ENCODE measurements around the gene SYNPR. TPM values are rescaled to one million over a fixed set of nuclear protein-coding genes. Genes with fewer than 3 reads are reported as not detected.

Gene SYNPR
- total RNA-seq, 3 donors from 2014 or later: not detected

DNA sequence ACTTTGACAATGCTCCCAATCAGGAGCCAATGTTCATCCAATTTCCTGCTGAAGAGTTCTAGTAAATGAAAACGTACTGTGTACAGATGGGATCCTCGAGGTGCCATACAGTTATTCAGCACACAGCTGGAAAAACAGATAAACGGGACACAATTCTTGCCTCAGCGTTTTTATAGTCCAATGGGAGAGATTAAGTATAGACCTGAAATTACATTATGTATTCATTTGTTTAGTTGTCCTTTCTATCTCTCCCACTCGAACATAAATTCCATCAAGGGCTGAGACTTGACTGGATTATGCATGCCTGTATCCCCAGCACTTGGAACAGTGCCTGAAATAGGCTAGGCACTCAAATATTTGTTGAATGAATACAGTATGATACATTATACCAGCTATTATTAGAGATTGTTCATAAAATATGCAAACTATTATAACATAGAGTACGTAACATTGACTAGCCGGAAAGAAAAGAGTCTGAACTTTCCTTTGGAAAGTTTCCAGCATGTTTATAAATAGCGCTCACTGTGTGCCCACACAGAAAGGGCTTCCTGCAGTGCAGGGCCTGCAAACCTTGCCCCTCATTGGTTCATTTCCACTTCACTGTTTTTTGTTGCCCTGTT lies 346.9 kb downstream of the SYNPR start:
- no peak for DNase-seq (ENCODE audit: low spot score in 2 of 2)
- Histone ChIP-seq H3K27ac (no peak overlapping the region), H3K4me1 (no peaks in the 10 kb centered on the region), H3K4me3 (no peak overlapping the region), H3K36me3 (no peaks in the 10 kb centered on the region), H3K27me3 (no peaks in the 10 kb centered on the region), H3K9me3 (no peaks in the 10 kb centered on the region)
- intact Hi-C loops (cut with DNase I; ENCODE audit: low total_unique reads): no loop called here
- no peak for TF ChIP-seq POLR2A (IDR thresholded peaks at IDR 0.05)
- no peak for TF ChIP-seq POLR2AphosphoS5 (IDR thresholded peaks at IDR 0.05)
- TF ChIP-seq, protein P1, sequence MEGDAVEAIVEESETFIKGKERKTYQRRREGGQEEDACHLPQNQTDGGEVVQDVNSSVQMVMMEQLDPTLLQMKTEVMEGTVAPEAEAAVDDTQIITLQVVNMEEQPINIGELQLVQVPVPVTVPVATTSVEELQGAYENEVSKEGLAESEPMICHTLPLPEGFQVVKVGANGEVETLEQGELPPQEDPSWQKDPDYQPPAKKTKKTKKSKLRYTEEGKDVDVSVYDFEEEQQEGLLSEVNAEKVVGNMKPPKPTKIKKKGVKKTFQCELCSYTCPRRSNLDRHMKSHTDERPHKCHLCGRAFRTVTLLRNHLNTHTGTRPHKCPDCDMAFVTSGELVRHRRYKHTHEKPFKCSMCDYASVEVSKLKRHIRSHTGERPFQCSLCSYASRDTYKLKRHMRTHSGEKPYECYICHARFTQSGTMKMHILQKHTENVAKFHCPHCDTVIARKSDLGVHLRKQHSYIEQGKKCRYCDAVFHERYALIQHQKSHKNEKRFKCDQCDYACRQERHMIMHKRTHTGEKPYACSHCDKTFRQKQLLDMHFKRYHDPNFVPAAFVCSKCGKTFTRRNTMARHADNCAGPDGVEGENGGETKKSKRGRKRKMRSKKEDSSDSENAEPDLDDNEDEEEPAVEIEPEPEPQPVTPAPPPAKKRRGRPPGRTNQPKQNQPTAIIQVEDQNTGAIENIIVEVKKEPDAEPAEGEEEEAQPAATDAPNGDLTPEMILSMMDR (IDR thresholded peaks at IDR 0.05): no peak

DNA sequence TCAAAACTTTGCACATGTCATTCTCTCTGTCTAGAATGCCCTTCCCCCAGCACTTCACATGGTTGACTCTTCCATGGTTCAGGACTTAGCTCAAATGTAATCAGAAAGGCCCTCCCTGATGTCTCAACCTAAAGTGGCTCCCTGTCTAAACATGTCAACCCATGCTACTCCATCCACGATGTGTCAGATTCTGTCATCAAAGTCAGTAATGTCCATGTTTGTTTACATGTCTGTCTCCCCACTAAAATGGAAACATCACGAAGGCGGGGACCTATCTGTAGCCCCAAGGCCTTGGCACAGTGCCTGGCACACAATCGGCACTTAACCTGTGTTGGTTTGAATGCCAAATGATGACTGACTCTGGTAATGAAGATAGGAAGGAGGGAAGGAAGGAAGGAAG lies 353.6 kb downstream of the SYNPR start:
- Histone ChIP-seq H3K4me1 (no peaks in the 10 kb centered on the region), H3K27ac (no peak overlapping the region), H3K27me3 (no peaks in the 10 kb centered on the region), H3K9me3 (no peaks in the 10 kb centered on the region), H3K36me3 (no peaks in the 10 kb centered on the region), H3K4me3 (no peak overlapping the region)
- intact Hi-C loops (cut with DNase I; ENCODE audit: low total_unique reads): no loop called here
- no peak for DNase-seq (ENCODE audit: low spot score in 2 of 2)
- TF ChIP-seq, protein P1 (IDR thresholded peaks at IDR 0.05): no peak
- TF ChIP-seq POLR2AphosphoS5 (IDR thresholded peaks at IDR 0.05) (no peak), POLR2A (IDR thresholded peaks at IDR 0.05) (no peak)

DNA sequence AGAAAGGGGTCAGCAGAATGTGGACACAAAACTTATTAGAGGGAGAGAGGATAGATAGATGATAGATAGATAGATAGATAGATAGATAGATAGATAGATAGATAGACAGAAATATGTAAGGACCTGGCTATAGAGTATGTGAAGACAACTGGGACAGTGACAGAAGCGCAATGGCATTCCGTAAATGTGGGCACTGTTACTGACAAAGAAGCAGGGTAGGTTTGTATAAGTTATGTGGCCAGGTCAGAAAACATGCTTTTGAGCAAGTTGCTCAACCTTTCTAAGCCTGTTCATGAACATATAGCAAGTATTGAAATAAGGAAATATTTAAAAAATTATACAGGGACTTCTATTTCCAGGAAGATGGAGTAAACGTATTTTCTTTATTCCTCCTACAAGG lies 357.1 kb downstream of the SYNPR start:
- no peaks in the 10 kb centered on the region for H3K9me3 ChIP-seq
- H3K4me3 ChIP-seq: no peak overlapping the region
- H3K36me3 ChIP-seq: no peaks in the 10 kb centered on the region
- TF ChIP-seq POLR2AphosphoS5 (IDR thresholded peaks at IDR 0.05) (no peak), POLR2A (IDR thresholded peaks at IDR 0.05) (no peak)
- TF ChIP-seq, protein P1 (IDR thresholded peaks at IDR 0.05): no peak
- intact Hi-C loops (cut with DNase I; ENCODE audit: low total_unique reads): no loop called here
- H3K27me3 ChIP-seq: no peaks in the 10 kb centered on the region
- no peak for DNase-seq (ENCODE audit: low spot score in 2 of 2)
- H3K27ac ChIP-seq: no peak overlapping the region
- no peaks in the 10 kb centered on the region for H3K4me1 ChIP-seq

DNA sequence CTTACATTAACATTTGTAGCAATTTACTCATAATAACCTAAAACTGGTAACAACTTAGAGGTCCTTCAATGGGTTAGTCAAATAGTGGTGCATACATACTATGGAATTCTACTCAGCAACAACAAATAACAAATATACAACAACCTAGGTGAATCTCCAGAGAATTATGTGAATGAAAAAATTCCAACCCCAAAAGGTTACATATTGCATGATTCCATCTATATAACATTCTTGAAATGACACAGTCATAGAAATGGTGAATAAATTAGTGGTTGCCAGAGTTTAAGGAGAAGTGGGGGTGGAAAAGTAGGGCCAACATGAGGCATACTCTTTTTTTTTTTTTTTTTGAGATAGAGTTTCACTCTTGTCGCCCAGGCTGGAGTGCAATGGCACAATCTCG lies 361.7 kb downstream of the SYNPR start:
- no peak for DNase-seq (ENCODE audit: low spot score in 2 of 2)
- Histone ChIP-seq H3K27me3 (no peaks in the 10 kb centered on the region), H3K4me1 (no peaks in the 10 kb centered on the region), H3K4me3 (no peak overlapping the region), H3K9me3 (no peaks in the 10 kb centered on the region), H3K27ac (no peak overlapping the region), H3K36me3 (no peaks in the 10 kb centered on the region)
- TF ChIP-seq POLR2AphosphoS5 (IDR thresholded peaks at IDR 0.05): no peak
- TF ChIP-seq, protein P1 (IDR thresholded peaks at IDR 0.05): no peak
- TF ChIP-seq POLR2A (IDR thresholded peaks at IDR 0.05): no peak
- intact Hi-C loops (cut with DNase I; ENCODE audit: low total_unique reads): no loop called here

DNA sequence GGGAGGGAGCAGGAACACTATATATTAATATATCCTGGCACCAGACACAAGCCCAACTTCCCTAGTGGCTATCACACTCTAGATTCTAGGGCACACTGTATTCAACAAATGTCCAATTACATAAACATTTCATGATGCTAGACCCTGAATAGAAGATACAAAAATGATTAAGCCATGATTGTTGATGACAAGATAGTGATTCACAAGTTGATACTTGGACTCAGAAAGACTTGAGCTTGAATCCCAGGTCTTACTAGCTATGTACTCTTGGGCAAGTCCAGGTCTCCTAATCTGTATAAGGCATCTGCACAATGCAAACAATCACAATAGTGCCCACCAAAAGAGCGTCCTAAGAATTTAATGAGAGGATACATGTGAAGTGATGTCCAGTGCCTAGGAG lies 364.4 kb downstream of the SYNPR start:
- intact Hi-C loops (cut with DNase I; ENCODE audit: low total_unique reads): no loop called here
- DNase-seq (ENCODE audit: low spot score in 2 of 2): no peak
- Histone ChIP-seq H3K27ac (no peak overlapping the region), H3K4me3 (no peak overlapping the region), H3K4me1 (no peaks in the 10 kb centered on the region), H3K27me3 (no peaks in the 10 kb centered on the region), H3K36me3 (no peaks in the 10 kb centered on the region), H3K9me3 (no peaks in the 10 kb centered on the region)
- TF ChIP-seq POLR2A (IDR thresholded peaks at IDR 0.05): no peak
- TF ChIP-seq, protein P1 (IDR thresholded peaks at IDR 0.05): no peak
- TF ChIP-seq POLR2AphosphoS5 (IDR thresholded peaks at IDR 0.05): no peak
